ENCODE data around the gene LINC01488. TPM values are rescaled to one million over a fixed set of nuclear protein-coding genes. Genes with fewer than 3 reads are reported as not detected.

LINC01488 gene
- total and polyA plus RNA-seq, 4 donors, result not detected

DNA sequence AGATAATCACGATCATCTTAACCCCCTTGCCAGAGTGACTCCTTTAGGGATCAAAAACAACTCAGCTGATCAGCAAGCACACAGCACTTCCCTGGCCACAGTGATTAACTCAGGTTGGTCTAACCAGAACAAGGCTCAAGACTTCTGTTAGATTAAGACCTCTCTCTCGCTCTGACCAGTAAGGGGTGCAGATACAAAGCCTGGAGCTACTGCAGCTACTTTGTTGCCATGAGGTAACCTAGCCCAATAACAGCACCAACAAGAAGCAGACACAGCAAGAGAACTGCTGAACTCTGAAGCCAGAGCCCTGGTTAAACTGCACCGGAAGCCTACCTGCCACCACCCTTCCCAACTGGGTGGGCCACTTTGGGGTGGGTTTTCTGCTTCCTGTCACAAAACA lies 42.0 kb downstream of the LINC01488 start:
- Histone ChIP-seq H3K4me1 (ENCODE audit: control insufficient read depth in 1 of 2, insufficient read depth in 2 of 2, low read length in 2 of 2) (no peaks in the 10 kb centered on the region), H3K36me3 (ENCODE audit: control insufficient read depth in 1 of 2, insufficient read depth in 2 of 2, low read length in 1 of 2) (no peaks in the 10 kb centered on the region), H3K9me3 (ENCODE audit: control insufficient read depth, low read length) (no peaks in the 10 kb centered on the region), H3K4me3 (ENCODE audit: low read length in 2 of 2) (no peak overlapping the region), H3K27me3 (ENCODE audit: control insufficient read depth in 1 of 2, insufficient read depth in 2 of 2, low read length in 1 of 2) (no peaks in the 10 kb centered on the region), H3K27ac (ENCODE audit: low read depth in 1 of 2, low read length in 2 of 2) (no peak overlapping the region)
- intact Hi-C loops (cut with DNase I), result no loop called here
- DNase-seq, result peak in 1 of 2 donors; percentile 7
- ATAC-seq (ENCODE audit: low FRiP score), result no peak
- WGBS, 2 donors, result 92 to 96% methylated on average over 3 of the region's 3 CpGs

DNA sequence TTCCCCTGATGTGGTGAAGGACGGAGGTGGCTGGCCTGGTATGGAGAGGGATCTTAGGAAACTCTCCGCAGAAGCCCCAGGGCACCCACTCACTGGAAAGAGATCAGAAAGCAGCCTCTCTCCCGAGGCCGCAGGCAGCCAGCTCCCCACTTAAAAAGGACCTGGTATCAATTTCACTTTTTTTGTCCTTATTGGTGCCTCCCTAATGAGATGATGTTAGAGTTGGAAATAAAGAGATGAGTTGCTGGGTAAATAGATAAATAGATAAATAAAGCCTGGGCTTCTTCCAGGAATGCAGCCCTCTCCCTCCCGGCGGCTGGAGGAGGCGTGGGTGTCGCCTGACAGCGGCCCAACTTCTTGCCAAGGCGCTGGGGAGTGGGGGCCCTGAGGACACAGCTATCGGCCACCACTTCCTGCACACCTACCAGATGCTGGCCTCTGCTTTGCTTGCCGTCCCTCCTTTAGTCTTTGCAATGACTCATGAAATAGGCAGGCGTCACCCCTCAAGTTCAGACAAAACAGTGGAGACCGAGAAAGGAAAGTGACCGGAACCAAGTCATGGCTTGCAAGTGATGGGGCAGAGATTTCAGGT lies 42.9 kb downstream of the LINC01488 start:
- ATAC-seq (ENCODE audit: low FRiP score) (no peak), DNase-seq (peak in 1 of 2 donors; percentile 49)
- intact Hi-C loops (cut with DNase I), result no loop called here
- Histone ChIP-seq H3K27me3 (ENCODE audit: control insufficient read depth in 1 of 2, insufficient read depth in 2 of 2, low read length in 1 of 2) (no peaks in the 10 kb centered on the region), H3K4me1 (ENCODE audit: control insufficient read depth in 1 of 2, insufficient read depth in 2 of 2, low read length in 2 of 2) (no peaks in the 10 kb centered on the region), H3K9me3 (ENCODE audit: control insufficient read depth, low read length) (no peaks in the 10 kb centered on the region), H3K27ac (ENCODE audit: low read depth in 1 of 2, low read length in 2 of 2) (no peak overlapping the region), H3K36me3 (ENCODE audit: control insufficient read depth in 1 of 2, insufficient read depth in 2 of 2, low read length in 1 of 2) (no peaks in the 10 kb centered on the region), H3K4me3 (ENCODE audit: low read length in 2 of 2) (no peak overlapping the region)
- 84 to 85% methylated on average over 15 of the region's 15 CpGs for WGBS, 2 donors

- no peaks in the 10 kb centered on the region for H3K9me3 ChIP-seq (ENCODE audit: control insufficient read depth, low read length)
- H3K36me3 ChIP-seq (ENCODE audit: control insufficient read depth in 1 of 2, insufficient read depth in 2 of 2, low read length in 1 of 2), result no peaks in the 10 kb centered on the region
- ATAC-seq (ENCODE audit: low FRiP score), result no peak
- H3K27ac ChIP-seq (ENCODE audit: low read depth in 1 of 2, low read length in 2 of 2), result no peak overlapping the region
- no peaks in the 10 kb centered on the region for H3K27me3 ChIP-seq (ENCODE audit: control insufficient read depth in 1 of 2, insufficient read depth in 2 of 2, low read length in 1 of 2)
- no peak overlapping the region for H3K4me3 ChIP-seq (ENCODE audit: low read length in 2 of 2)
- intact Hi-C loops (cut with DNase I), result no loop called here
- H3K4me1 ChIP-seq (ENCODE audit: control insufficient read depth in 1 of 2, insufficient read depth in 2 of 2, low read length in 2 of 2), result no peaks in the 10 kb centered on the region
- WGBS, 2 donors, result 90 to 91% methylated on average over 13 to 15 of the region's 15 CpGs
- DNase-seq, result peak in 1 of 2 donors; percentile 71
Measured at GRCh38 chr11:69524991-69525411, 43.5 kb downstream of the LINC01488 start.

DNA sequence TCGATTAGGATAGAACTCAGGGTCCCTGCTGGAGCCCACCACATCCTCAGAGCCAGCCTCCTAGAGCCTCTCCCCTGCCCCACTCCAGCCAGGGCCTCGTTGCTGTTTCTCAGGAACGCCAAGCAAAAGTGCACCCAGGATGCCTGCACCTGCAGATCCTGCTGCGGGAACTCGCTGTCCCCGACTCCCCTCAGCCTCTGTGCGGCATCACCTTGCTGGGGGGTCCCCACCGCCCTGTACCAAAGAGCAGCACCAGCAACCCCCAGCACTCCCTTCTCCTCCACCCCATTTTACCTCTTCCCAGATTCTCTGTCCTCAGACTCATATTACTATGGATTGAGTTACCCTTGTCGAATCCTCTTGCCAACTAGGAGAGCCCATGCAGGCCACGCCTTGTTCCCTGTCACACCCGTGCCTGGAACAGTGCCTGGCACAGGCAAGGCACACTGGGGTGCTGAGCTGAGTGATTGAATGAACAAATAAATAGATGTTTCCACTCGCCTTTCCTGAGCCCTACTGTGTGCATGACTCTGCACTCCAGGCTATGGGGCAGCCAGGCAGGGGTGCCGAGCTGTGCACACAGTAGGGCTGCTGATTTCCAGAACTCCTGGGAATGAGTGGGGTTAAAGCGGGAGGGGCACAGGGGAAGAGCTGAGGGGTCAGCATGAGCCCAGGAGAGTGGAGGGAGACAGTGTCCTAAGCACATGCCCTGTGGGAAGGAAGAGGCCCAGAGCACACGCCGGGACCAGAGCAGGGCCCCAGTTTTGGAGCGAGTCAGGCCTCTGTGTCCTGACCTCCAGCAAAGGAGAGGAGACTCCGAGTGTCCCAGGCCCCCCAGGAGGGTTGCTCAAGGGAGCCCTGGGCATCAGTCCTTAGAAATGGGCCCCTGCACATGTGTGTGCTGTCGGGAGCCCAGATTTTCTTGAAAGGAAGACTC lies 44.3 kb downstream of the LINC01488 start:
- no peak overlapping the region for H3K4me3 ChIP-seq (ENCODE audit: low read length in 2 of 2)
- intact Hi-C loops (cut with DNase I), result no loop called here
- 85 to 86% methylated on average over 19 of the region's 19 CpGs for WGBS, 2 donors
- no peaks in the 10 kb centered on the region for H3K36me3 ChIP-seq (ENCODE audit: control insufficient read depth in 1 of 2, insufficient read depth in 2 of 2, low read length in 1 of 2)
- DNase-seq, result peak in 1 of 2 donors; percentile 33
- ATAC-seq (ENCODE audit: low FRiP score), result no peak
- no peaks in the 10 kb centered on the region for H3K9me3 ChIP-seq (ENCODE audit: control insufficient read depth, low read length)
- H3K4me1 ChIP-seq (ENCODE audit: control insufficient read depth in 1 of 2, insufficient read depth in 2 of 2, low read length in 2 of 2), result no peaks in the 10 kb centered on the region
- no peaks in the 10 kb centered on the region for H3K27me3 ChIP-seq (ENCODE audit: control insufficient read depth in 1 of 2, insufficient read depth in 2 of 2, low read length in 1 of 2)
- no peak overlapping the region for H3K27ac ChIP-seq (ENCODE audit: low read depth in 1 of 2, low read length in 2 of 2)

DNA sequence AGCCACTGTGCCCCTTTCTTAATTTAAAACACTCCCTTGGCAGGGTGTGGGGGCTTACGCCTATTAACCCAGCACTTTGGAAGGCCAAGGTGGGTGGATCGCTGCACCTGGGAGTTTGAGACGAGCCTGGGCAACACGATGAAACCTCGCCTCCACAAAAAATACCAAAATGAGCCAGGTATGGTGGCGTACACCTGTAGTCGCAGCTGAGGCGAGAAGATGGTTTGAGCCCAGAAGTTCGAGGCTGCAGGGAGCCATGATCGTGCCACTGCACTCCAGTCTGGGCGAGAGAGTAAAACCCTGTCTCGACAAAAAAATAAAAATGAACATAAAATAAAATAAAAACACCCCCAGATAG lies 45.0 kb downstream of the LINC01488 start:
- no peak overlapping the region for H3K27ac ChIP-seq (ENCODE audit: low read depth in 1 of 2, low read length in 2 of 2)
- WGBS, 2 donors, result 96% methylated on average over 12 of the region's 12 CpGs
- no peaks in the 10 kb centered on the region for H3K9me3 ChIP-seq (ENCODE audit: control insufficient read depth, low read length)
- intact Hi-C loops (cut with DNase I), result no loop called here
- no peaks in the 10 kb centered on the region for H3K4me1 ChIP-seq (ENCODE audit: control insufficient read depth in 1 of 2, insufficient read depth in 2 of 2, low read length in 2 of 2)
- DNase-seq (peak in 1 of 2 donors; percentile 53), ATAC-seq (ENCODE audit: low FRiP score) (no peak)
- H3K27me3 ChIP-seq (ENCODE audit: control insufficient read depth in 1 of 2, insufficient read depth in 2 of 2, low read length in 1 of 2), result no peaks in the 10 kb centered on the region
- H3K4me3 ChIP-seq (ENCODE audit: low read length in 2 of 2), result no peak overlapping the region
- H3K36me3 ChIP-seq (ENCODE audit: control insufficient read depth in 1 of 2, insufficient read depth in 2 of 2, low read length in 1 of 2), result no peaks in the 10 kb centered on the region

- peak in 1 of 2 donors; percentile 61 for DNase-seq
Measured at GRCh38 chr11:69529001-69529400, 47.5 kb downstream of the LINC01488 start.

DNA sequence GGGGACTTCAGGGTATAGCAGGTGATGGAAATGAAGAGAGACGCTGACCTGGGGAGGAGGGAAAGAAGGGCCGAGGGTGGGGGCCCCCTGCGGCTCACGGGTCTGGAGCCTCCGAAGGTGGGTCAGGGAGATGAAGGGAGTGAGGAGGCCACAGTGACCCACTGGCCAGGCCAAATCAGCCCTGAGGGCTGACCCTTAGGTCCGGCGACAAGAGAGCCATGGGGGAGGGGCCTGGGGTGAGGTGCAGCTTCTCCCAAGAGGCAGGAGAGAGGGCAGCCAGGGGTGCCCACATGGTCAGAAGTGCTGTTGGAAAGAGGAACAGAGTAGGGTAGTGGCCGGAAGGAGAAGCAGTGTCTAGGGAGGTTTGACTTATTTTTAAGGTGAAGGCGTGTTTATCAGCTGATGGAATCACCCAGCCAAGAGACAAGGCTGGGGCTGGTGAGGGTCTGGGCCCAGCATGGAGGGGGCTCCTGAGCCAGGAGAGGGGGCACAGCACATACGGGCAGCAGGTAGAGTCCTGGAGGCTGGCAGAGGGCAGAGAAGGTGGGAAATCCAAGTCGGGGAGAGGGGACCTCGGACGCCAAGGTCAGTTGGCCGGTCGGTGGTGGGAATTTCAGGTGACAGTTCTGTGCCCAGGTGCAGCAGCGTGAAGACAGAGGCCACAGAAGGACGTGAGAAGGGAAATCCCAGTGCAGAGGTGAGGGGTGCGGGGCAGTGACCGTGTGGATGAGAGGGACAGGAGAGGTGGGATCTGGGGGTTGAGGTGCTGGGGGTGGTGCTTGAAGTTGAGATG lies 49.0 kb downstream of the LINC01488 start:
- DNase-seq (peak in 1 of 2 donors; percentile 53), ATAC-seq (ENCODE audit: low FRiP score) (no peak)
- H3K4me3 ChIP-seq (ENCODE audit: low read length in 2 of 2), result no peak overlapping the region
- intact Hi-C loops (cut with DNase I), result no loop called here
- no peaks in the 10 kb centered on the region for H3K4me1 ChIP-seq (ENCODE audit: control insufficient read depth in 1 of 2, insufficient read depth in 2 of 2, low read length in 2 of 2)
- WGBS, 2 donors, result 88 to 89% methylated on average over 19 of the region's 19 CpGs
- no peaks in the 10 kb centered on the region for H3K36me3 ChIP-seq (ENCODE audit: control insufficient read depth in 1 of 2, insufficient read depth in 2 of 2, low read length in 1 of 2)
- no peak overlapping the region for H3K27ac ChIP-seq (ENCODE audit: low read depth in 1 of 2, low read length in 2 of 2)
- no peaks in the 10 kb centered on the region for H3K9me3 ChIP-seq (ENCODE audit: control insufficient read depth, low read length)
- H3K27me3 ChIP-seq (ENCODE audit: control insufficient read depth in 1 of 2, insufficient read depth in 2 of 2, low read length in 1 of 2), result no peaks in the 10 kb centered on the region

More at GRCh38 chr11:69529001-69529400, 47.5 kb downstream of the LINC01488 start:
- H3K27me3 ChIP-seq (ENCODE audit: control insufficient read depth in 1 of 2, insufficient read depth in 2 of 2, low read length in 1 of 2), result no peaks in the 10 kb centered on the region
- H3K4me1 ChIP-seq (ENCODE audit: control insufficient read depth in 1 of 2, insufficient read depth in 2 of 2, low read length in 2 of 2), result no peaks in the 10 kb centered on the region
- intact Hi-C loops (cut with DNase I), result no loop called here
- no peak overlapping the region for H3K27ac ChIP-seq (ENCODE audit: low read depth in 1 of 2, low read length in 2 of 2)
- no peak for ATAC-seq (ENCODE audit: low FRiP score)
- no peaks in the 10 kb centered on the region for H3K9me3 ChIP-seq (ENCODE audit: control insufficient read depth, low read length)
- H3K36me3 ChIP-seq (ENCODE audit: control insufficient read depth in 1 of 2, insufficient read depth in 2 of 2, low read length in 1 of 2), result no peaks in the 10 kb centered on the region
- H3K4me3 ChIP-seq (ENCODE audit: low read length in 2 of 2), result no peak overlapping the region
- 95 to 97% methylated on average over 13 of the region's 13 CpGs for WGBS, 2 donors

DNA sequence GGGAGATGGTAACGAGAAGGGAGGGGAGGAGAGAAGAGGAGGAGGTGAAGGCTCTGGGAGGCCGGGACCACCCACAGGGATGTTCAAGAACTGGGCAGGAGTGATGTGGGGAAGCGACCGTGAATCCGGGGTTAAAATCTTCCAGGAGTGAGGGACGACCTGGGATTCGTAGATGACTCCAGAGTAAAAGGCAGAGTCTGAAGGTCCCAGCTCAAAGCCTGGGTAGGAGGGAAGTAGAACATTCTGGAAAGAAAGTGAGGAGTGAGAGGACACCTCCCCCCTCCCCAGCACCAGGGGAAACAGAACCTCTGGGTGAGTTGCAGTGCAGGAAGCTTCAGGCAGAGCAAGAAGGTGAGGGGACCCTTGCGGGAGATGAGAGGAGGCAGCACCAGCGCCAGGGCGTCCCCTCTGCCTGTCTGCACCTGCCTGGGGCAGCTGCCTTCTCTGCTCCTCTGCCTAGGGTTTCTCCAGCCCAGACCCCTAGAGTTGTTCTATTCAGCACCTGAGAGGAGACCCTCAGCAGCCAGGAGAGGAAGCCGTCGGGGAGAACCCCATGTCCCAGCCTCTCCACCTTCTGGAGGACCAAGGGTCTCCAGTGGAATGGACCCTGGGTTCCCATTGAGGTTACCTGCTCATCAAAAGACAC lies 49.7 kb downstream of the LINC01488 start:
- intact Hi-C loops (cut with DNase I), result no loop called here
- ATAC-seq (ENCODE audit: low FRiP score) (no peak), DNase-seq (peak in 1 of 2 donors; percentile 37)
- Histone ChIP-seq H3K4me3 (ENCODE audit: low read length in 2 of 2) (no peak overlapping the region), H3K9me3 (ENCODE audit: control insufficient read depth, low read length) (no peaks in the 10 kb centered on the region), H3K27ac (ENCODE audit: low read depth in 1 of 2, low read length in 2 of 2) (no peak overlapping the region), H3K36me3 (ENCODE audit: control insufficient read depth in 1 of 2, insufficient read depth in 2 of 2, low read length in 1 of 2) (no peaks in the 10 kb centered on the region), H3K27me3 (ENCODE audit: control insufficient read depth in 1 of 2, insufficient read depth in 2 of 2, low read length in 1 of 2) (no peaks in the 10 kb centered on the region), H3K4me1 (ENCODE audit: control insufficient read depth in 1 of 2, insufficient read depth in 2 of 2, low read length in 2 of 2) (no peaks in the 10 kb centered on the region)
- WGBS, 2 donors, result 84 to 88% methylated on average over 12 of the region's 12 CpGs

Measured in aorta (tissue), 5 donors.